Breast epithelium (tissue), 4 donors: ENCODE results near the gene KSR2. TPM values are rescaled to one million over a fixed set of nuclear protein-coding genes. Genes with fewer than 3 reads are reported as not detected.
"Not testable (repeated sequence)": the region's sequence is repeated elsewhere in the genome, so short reads cannot be mapped to it uniquely, and the experiment has no call there.

Experiments
- DNase-seq, 2 donors: peaks; one replicate each; pipeline ENCODE4 v3.0.0-alpha.2; 2019; ENCODE audit warnings: low spot score in 2 of 2
- H3K27ac ChIP-seq, 2 donors: fragments of 200-600 bp; sonication (generic) in 1 of 2; one replicate each; pipeline ENCODE4 v1.5.1; 2016 to 2019; ENCODE audit warnings: mild to moderate bottlenecking in 1 of 2
- H3K27me3 ChIP-seq, 2 donors: fragments of 200-600 bp; sonication (generic) in 1 of 2; one replicate each; pipeline versions ENCODE4 v1.5.1 to v1.6.0; 2017 to 2019; ENCODE audit warnings: control low read depth in 1 of 2, mild to moderate bottlenecking in 1 of 2
- H3K36me3 ChIP-seq: fragments of 200-600 bp; one replicate; pipeline ENCODE4 v1.5.1; 2019
- H3K4me1 ChIP-seq, 2 donors: fragments of 200-600 bp; sonication (generic); one replicate each; pipeline ENCODE4 v1.5.1; 2016 to 2019; ENCODE audit warnings: control low read depth in 1 of 2
- H3K4me3 ChIP-seq, 3 donors: fragments of 200-600 bp; sonication (generic); 1 replicate in 2 of 3; 2 replicates in 1 of 3; pipeline ENCODE4 v1.5.1; 2016 to 2019; ENCODE audit warnings: mild to moderate bottlenecking in 3 of 3, moderate library complexity in 2 of 3
- H3K9me3 ChIP-seq, 2 donors: fragments of 200-600 bp; sonication (generic) in 1 of 2; one replicate each; pipeline ENCODE4 v1.5.1; 2016 to 2019; ENCODE audit warnings: control low read depth in 1 of 2
- CTCF ChIP-seq, 3 donors: fragments of 450-650 bp; IDR thresholded peaks; one replicate each; pipeline ENCODE4 v1.5.1; 2016 to 2017; ENCODE audit warnings: antibody characterized with exemption in 3 of 3, mild to moderate bottlenecking in 3 of 3, moderate library complexity in 3 of 3
- POLR2A ChIP-seq: fragments of 450-650 bp; IDR thresholded peaks from one replicate; pipeline ENCODE4 v1.6.1; 2016; ENCODE audit warnings: antibody characterized with exemption, mild to moderate bottlenecking, moderate library complexity
- POLR2AphosphoS5 ChIP-seq, 3 donors: sonication (generic); formaldehyde crosslinking; IDR thresholded peaks; one replicate each; pipeline ENCODE4 v1.6.1; 2017; ENCODE audit warnings: antibody characterized with exemption in 3 of 3
- intact Hi-C: fragments of 100-400 bp; cut with DNase I; formaldehyde crosslinking; loops from one replicate; pipeline ENCODE4 v1.15.1; 2023; ENCODE audit warnings: low total_unique reads
- total RNA-seq, 3 donors: library from RNA; depleted of rRNA; stranded (reverse); fragments of >200 nt; gene quantifications; one replicate each; pipeline ENCODE4 v1.1.0, GENCODE V29; 2016

KSR2 gene
- total RNA-seq, 3 donors from 2014 or later = under 0.01 to 1.9 (median 0.33) TPM

- TF ChIP-seq POLR2A (no peak), CTCF (IDR thresholded peaks at IDR 0.05) (no peak), POLR2AphosphoS5 (IDR thresholded peaks at IDR 0.05) (no peak)
- H3K4me1 ChIP-seq = no peaks in the 10 kb centered on the region
- no peaks in the 10 kb centered on the region for H3K36me3 ChIP-seq
- H3K9me3 ChIP-seq = no peaks in the 10 kb centered on the region
- no peak for DNase-seq
- intact Hi-C loops = no loop called here
- no peaks in the 10 kb centered on the region for H3K27me3 ChIP-seq
- H3K27ac ChIP-seq = no peak overlapping the region
- H3K4me3 ChIP-seq = no peak overlapping the region
Measured at GRCh38 chr12:118015306-118015705, 46.5 kb upstream of the KSR2 start.

GRCh38 chr12:118013283-118013682 is 44.5 kb upstream of the KSR2 start:
- no peak overlapping the region for H3K27ac ChIP-seq
- no peaks in the 10 kb centered on the region for H3K36me3 ChIP-seq
- H3K9me3 ChIP-seq = no peaks in the 10 kb centered on the region
- H3K4me1 ChIP-seq = no peaks in the 10 kb centered on the region
- no peak overlapping the region for H3K4me3 ChIP-seq
- no peak for DNase-seq
- no peaks in the 10 kb centered on the region for H3K27me3 ChIP-seq
- no peak for TF ChIP-seq POLR2AphosphoS5 (IDR thresholded peaks at IDR 0.05)
- no peak for TF ChIP-seq POLR2A
- TF ChIP-seq CTCF (IDR thresholded peaks at IDR 0.05) = no peak
- intact Hi-C loops = loop anchor here (5.0 kb wide), 1 partner anchor 1814 kb away; no protein-coding TSS in a partner anchor

GRCh38 chr12:118011961-118012360 is 43.2 kb upstream of the KSR2 start:
- intact Hi-C loops = loop anchor here (5.0 kb wide), 1 partner anchor 1815 kb away; no protein-coding TSS in a partner anchor
- no peak for DNase-seq
- Histone ChIP-seq H3K27me3 (no peaks in the 10 kb centered on the region), H3K9me3 (no peaks in the 10 kb centered on the region), H3K36me3 (no peaks in the 10 kb centered on the region), H3K27ac (no peak overlapping the region), H3K4me1 (no peaks in the 10 kb centered on the region), H3K4me3 (no peak overlapping the region)
- TF ChIP-seq POLR2A (no peak), CTCF (IDR thresholded peaks at IDR 0.05) (no peak), POLR2AphosphoS5 (IDR thresholded peaks at IDR 0.05) (no peak)

- Histone ChIP-seq H3K27me3 (no peaks in the 10 kb centered on the region), H3K4me1 (no peaks in the 10 kb centered on the region), H3K27ac (no peak overlapping the region), H3K36me3 (no peaks in the 10 kb centered on the region), H3K9me3 (no peaks in the 10 kb centered on the region), H3K4me3 (no peak overlapping the region)
- intact Hi-C loops = loop anchor here (5.0 kb wide), 1 partner anchor 1816 kb away; no protein-coding TSS in a partner anchor
- TF ChIP-seq POLR2A (no peak), POLR2AphosphoS5 (IDR thresholded peaks at IDR 0.05) (no peak), CTCF (IDR thresholded peaks at IDR 0.05) (no peak)
- DNase-seq = no peak
Measured at GRCh38 chr12:118011377-118011776, 42.6 kb upstream of the KSR2 start.

GRCh38 chr12:118010903-118011302 is 42.1 kb upstream of the KSR2 start:
- intact Hi-C loops = loop anchor here (5.0 kb wide), 1 partner anchor 1816 kb away; no protein-coding TSS in a partner anchor
- no peaks in the 10 kb centered on the region for H3K9me3 ChIP-seq
- no peaks in the 10 kb centered on the region for H3K36me3 ChIP-seq
- TF ChIP-seq CTCF (IDR thresholded peaks at IDR 0.05) (no peak), POLR2A (no peak), POLR2AphosphoS5 (IDR thresholded peaks at IDR 0.05) (no peak)
- H3K27ac ChIP-seq = no peak overlapping the region
- DNase-seq = no peak
- H3K4me3 ChIP-seq = no peak overlapping the region
- no peaks in the 10 kb centered on the region for H3K27me3 ChIP-seq
- H3K4me1 ChIP-seq = no peaks in the 10 kb centered on the region

GRCh38 chr12:117999806-118000205 is 31.0 kb upstream of the KSR2 start:
- H3K9me3 ChIP-seq, H3K4me3 ChIP-seq, DNase-seq, H3K27me3 ChIP-seq, intact Hi-C loops, H3K4me1 ChIP-seq, H3K36me3 ChIP-seq, H3K27ac ChIP-seq: not testable (repeated sequence)
